H9 (cell line): ENCODE measurements around the gene AHSG. TPM values are rescaled to one million over a fixed set of nuclear protein-coding genes. Genes with fewer than 3 reads are reported as not detected.

Source experiments
- DNase-seq: peaks from one replicate; pipeline ENCODE4 v3.0.0-alpha.2; 2017
- H2AFZ ChIP-seq: one replicate; pipeline ENCODE4 v1.6.1; 2013; ENCODE audit warnings: mild to moderate bottlenecking, low read length, control low read depth, moderate library complexity
- H2AK5ac ChIP-seq: 2 replicates; pipeline ENCODE4 v1.6.1; 2013; ENCODE audit warnings: low read length, control low read depth, mixed read lengths; ENCODE audit not compliant: insufficient read length
- H2BK120ac ChIP-seq: one replicate; pipeline ENCODE4 v1.6.1; 2013; ENCODE audit warnings: low read depth, mild to moderate bottlenecking, low read length, control low read depth, inconsistent platforms; ENCODE audit not compliant: poor library complexity, severe bottlenecking
- H2BK12ac ChIP-seq: 2 replicates; pipeline ENCODE4 v1.6.1; 2013; ENCODE audit warnings: low read length, control low read depth, mixed read lengths, low read depth; ENCODE audit not compliant: insufficient read length
- H2BK15ac ChIP-seq: 2 replicates; pipeline ENCODE4 v1.6.1; 2013; ENCODE audit warnings: low read depth, low read length, control low read depth
- H2BK20ac ChIP-seq: one replicate; pipeline ENCODE4 v1.6.1; 2013; ENCODE audit warnings: low read depth, mild to moderate bottlenecking, low read length, control low read depth, inconsistent platforms; ENCODE audit not compliant: poor library complexity, severe bottlenecking
- H2BK5ac ChIP-seq: 2 replicates; pipeline ENCODE4 v1.6.1; 2013; ENCODE audit warnings: low read length, control low read depth, mixed read lengths; ENCODE audit not compliant: insufficient read length
- H3K14ac ChIP-seq: 2 replicates; pipeline ENCODE4 v1.6.1; 2013; ENCODE audit warnings: low read length, control low read depth; ENCODE audit not compliant: insufficient read depth
- H3K18ac ChIP-seq: 2 replicates; pipeline ENCODE4 v1.6.1; 2013; ENCODE audit warnings: low read depth, mild to moderate bottlenecking, mixed read lengths, low read length, control low read depth; ENCODE audit not compliant: insufficient read length
- H3K23ac ChIP-seq: 2 replicates; pipeline ENCODE4 v1.6.1; 2013; ENCODE audit warnings: low read length, control low read depth, mixed read lengths, low read depth; ENCODE audit not compliant: insufficient read length
- H3K23me2 ChIP-seq: 2 replicates; pipeline ENCODE4 v1.6.1; 2013; ENCODE audit warnings: low read depth, mild to moderate bottlenecking, mixed read lengths, low read length, control low read depth; ENCODE audit not compliant: insufficient read length, poor library complexity, severe bottlenecking
- H3K27ac ChIP-seq: 2 replicates; pipeline ENCODE4 v1.5.1; 2013; ENCODE audit warnings: low read length, control low read depth, mixed read lengths, low read depth; ENCODE audit not compliant: insufficient read length
- H3K27me3 ChIP-seq: 2 replicates; pipeline ENCODE4 v1.6.1; 2013; ENCODE audit warnings: low read length, control low read depth, inconsistent platforms; ENCODE audit not compliant: insufficient read depth
- H3K4ac ChIP-seq: 2 replicates; pipeline ENCODE4 v1.6.1; 2013; ENCODE audit warnings: low read depth, mild to moderate bottlenecking, control low read depth, inconsistent platforms, low read length, moderate library complexity
- H3K4me1 ChIP-seq: 2 replicates; pipeline ENCODE4 v1.6.1; 2013; ENCODE audit warnings: low read length, control low read depth, inconsistent platforms; ENCODE audit not compliant: insufficient read depth
- H3K4me2 ChIP-seq: 2 replicates; pipeline ENCODE4 v1.6.1; 2013; ENCODE audit warnings: low read length, control low read depth, mixed read lengths; ENCODE audit not compliant: insufficient read length, insufficient read depth
- H3K56ac ChIP-seq: 2 replicates; pipeline ENCODE4 v1.6.1; 2013; ENCODE audit warnings: low read depth, mild to moderate bottlenecking, mixed read lengths, low read length, control low read depth; ENCODE audit not compliant: insufficient read length
- H3K79me1 ChIP-seq: 2 replicates; pipeline ENCODE4 v1.6.1; 2013; ENCODE audit warnings: low read depth, mild to moderate bottlenecking, moderate library complexity, low read length, control low read depth, inconsistent platforms; ENCODE audit not compliant: insufficient read depth, poor library complexity, severe bottlenecking
- H3K79me2 ChIP-seq: 2 replicates; pipeline ENCODE4 v1.6.1; 2013; ENCODE audit warnings: low read length, control low read depth, inconsistent platforms; ENCODE audit not compliant: insufficient read depth
- H3K9ac ChIP-seq: 2 replicates; pipeline ENCODE4 v1.6.1; 2013; ENCODE audit warnings: low read length, control low read depth, mixed read lengths; ENCODE audit not compliant: insufficient read length; ENCODE audit errors: extremely low read depth
- H3K9me3 ChIP-seq: one replicate; pipeline ENCODE4 v1.6.1; 2013; ENCODE audit warnings: low read depth, low read length, inconsistent platforms; ENCODE audit not compliant: control insufficient read depth
- H3T11ph ChIP-seq: one replicate; pipeline ENCODE4 v1.6.1; 2013; ENCODE audit warnings: mild to moderate bottlenecking, low read length, control low read depth, inconsistent platforms
- H4K20me1 ChIP-seq: one replicate; pipeline ENCODE4 v1.6.1; 2013; ENCODE audit not compliant: control insufficient read depth, insufficient read length, insufficient read depth
- H4K5ac ChIP-seq: 2 replicates; pipeline ENCODE4 v1.6.1; 2013; ENCODE audit warnings: low read depth, mild to moderate bottlenecking, mixed read lengths, low read length, control low read depth; ENCODE audit not compliant: insufficient read length
- H4K8ac ChIP-seq: replicated peaks from 2 replicates; pipeline ENCODE4 v1.6.1; 2013; ENCODE audit warnings: low read length, control low read depth, mixed read lengths, low read depth; ENCODE audit not compliant: insufficient read length
- H4K91ac ChIP-seq: 2 replicates; pipeline ENCODE4 v1.6.1; 2013; ENCODE audit warnings: low read depth, mild to moderate bottlenecking, moderate library complexity, mixed read lengths, low read length, control low read depth; ENCODE audit not compliant: insufficient read length
- H3K27ac Mint-ChIP-seq, 3 experiments: 2 replicates in 2 of 3; 3 replicates in 1 of 3; pipeline ENCODE4 v1.8.0; 2020 to 2021; ENCODE audit warnings: mixed read lengths in 3 of 3, mild to moderate bottlenecking in 1 of 3, moderate library complexity in 1 of 3
- H3K27me3 Mint-ChIP-seq: 2 replicates; pipeline ENCODE4 v1.8.0; 2021; ENCODE audit warnings: low read depth, mild to moderate bottlenecking, moderate library complexity, mixed read lengths
- H3K36me3 Mint-ChIP-seq, 3 experiments: 2 replicates in 2 of 3; 3 replicates in 1 of 3; pipeline ENCODE4 v1.8.0; 2020 to 2021; ENCODE audit warnings: low read depth in 3 of 3, mixed read lengths in 3 of 3; ENCODE audit not compliant: insufficient read depth in 1 of 3
- H3K4me1 Mint-ChIP-seq, 2 experiments: 2 replicates each; pipeline ENCODE4 v1.8.0; 2020; ENCODE audit warnings: mixed read lengths in 2 of 2
- H3K4me3 Mint-ChIP-seq, 2 experiments: 2 replicates in 1 of 2; 3 replicates in 1 of 2; pipeline ENCODE4 v1.8.0; 2020 to 2021; ENCODE audit warnings: mild to moderate bottlenecking in 2 of 2, mixed read lengths in 2 of 2, moderate library complexity in 1 of 2
- H3K9me3 Mint-ChIP-seq, 2 experiments: 2 replicates in 1 of 2; 3 replicates in 1 of 2; pipeline ENCODE4 v1.8.0; 2020; ENCODE audit warnings: mild to moderate bottlenecking in 2 of 2, mixed read lengths in 2 of 2, moderate library complexity in 1 of 2
- CTCF ChIP-seq: fragments of 200-600 bp; sonication (generic); conservative IDR thresholded peaks from 3 replicates; pipeline ENCODE4 v1.8.0; 2021; ENCODE audit warnings: antibody characterized with exemption, mild to moderate bottlenecking
- WGBS: extraction: QIAGEN DNeasy Blood & Tissue Kit; methylation state at CpG from one replicate; pipeline ENCODE4 v1.1.7; 2013; ENCODE audit warnings: missing lambda C conversion rate, low lambda C conversion rate, mixed read lengths; ENCODE audit not compliant: insufficient read length; ENCODE audit errors: extremely low coverage; 5-methylcytosine and 5-hydroxymethylcytosine counted together
- total RNA-seq: library from RNA; stranded (reverse); gene quantifications from 2 replicates; pipeline ENCODE4 v1.2.1, GENCODE V29; 2021

The AHSG gene
- total RNA-seq, 1 experiment from 2014 or later = not detected

GRCh38 chr3:186599142-186599784 lies 13.6 kb upstream of the AHSG start:
- Histone ChIP-seq H2AK5ac (no peak overlapping the region), H3K18ac (no peak overlapping the region), H3K27ac (no peak overlapping the region), H3K27me3 (no peaks in the 10 kb centered on the region), H4K5ac (no peak overlapping the region), H3K79me2 (no peaks in the 10 kb centered on the region), H3K9me3 (no peaks in the 10 kb centered on the region), H3K4me1 (no peaks in the 10 kb centered on the region), H2BK15ac (no peak overlapping the region), H3K23me2 (no peaks in the 10 kb centered on the region), H3K79me1 (no peaks in the 10 kb centered on the region), H3K56ac (no peak overlapping the region), H3T11ph (no peak overlapping the region), H3K23ac (no peak overlapping the region), H3K4me2 (no peak overlapping the region), H3K9ac (no peak overlapping the region), H2BK5ac (no peak overlapping the region), H2BK20ac (no peak overlapping the region), H2BK12ac (no peak overlapping the region), H3K4ac (no peak overlapping the region), H2BK120ac (peak overlapping the region; percentile 16), H2AFZ (no peak overlapping the region), H3K14ac (no peak overlapping the region), H4K91ac (no peak overlapping the region), H4K20me1 (no peaks in the 10 kb centered on the region), H4K8ac (no peak overlapping the region)
- DNase-seq = no peak
- TF ChIP-seq CTCF = no peak
- H3K36me3 Mint-ChIP-seq = no peaks in the 10 kb centered on the region
- peaks cover 0 to 3% of the 10 kb centered on the region in 2 experiments; a peak in 1 of 5 replicates for H3K9me3 Mint-ChIP-seq
- H3K4me1 Mint-ChIP-seq = peaks cover 6% of the 10 kb centered on the region in 2 experiments
- H3K27me3 Mint-ChIP-seq = peaks cover 4% of the 10 kb centered on the region; the same call in 1 of the 2 replicates
- no CpG with 5 or more reads among the region's 12 CpGs for WGBS
- H3K4me3 Mint-ChIP-seq = no peak overlapping the region
- H3K27ac Mint-ChIP-seq = no peak overlapping the region
